Glutamatergic neuron (in vitro differentiated cells): ENCODE data around the gene SMIM1. TPM values are rescaled to one million over a fixed set of nuclear protein-coding genes. Genes with fewer than 3 reads are reported as not detected.

Experiments
- DNase-seq: peaks from one replicate; pipeline ENCODE4 v3.0.0; 2022
- H3K27ac Mint-ChIP-seq: one replicate; pipeline ENCODE4 v1.8.0; 2020; ENCODE audit warnings: mild to moderate bottlenecking, mixed read lengths, inconsistent platforms; ENCODE audit not compliant: unreplicated experiment
- H3K27me3 Mint-ChIP-seq: one replicate; pipeline ENCODE4 v1.8.0; 2020; ENCODE audit warnings: mild to moderate bottlenecking, moderate library complexity, mixed read lengths, inconsistent platforms; ENCODE audit not compliant: unreplicated experiment
- H3K36me3 Mint-ChIP-seq: one replicate; pipeline ENCODE4 v1.8.0; 2020; ENCODE audit warnings: mild to moderate bottlenecking, mixed read lengths, inconsistent platforms; ENCODE audit not compliant: unreplicated experiment
- H3K4me1 Mint-ChIP-seq: one replicate; pipeline ENCODE4 v1.8.0; 2020; ENCODE audit warnings: mild to moderate bottlenecking, low read depth, mixed read lengths, inconsistent platforms; ENCODE audit not compliant: unreplicated experiment
- H3K4me3 Mint-ChIP-seq: one replicate; pipeline ENCODE4 v1.8.0; 2020; ENCODE audit warnings: mild to moderate bottlenecking, mixed read lengths, inconsistent platforms; ENCODE audit not compliant: unreplicated experiment
- H3K9me3 Mint-ChIP-seq: one replicate; pipeline ENCODE4 v1.8.0; 2020; ENCODE audit warnings: mild to moderate bottlenecking, moderate library complexity, mixed read lengths, inconsistent platforms; ENCODE audit not compliant: unreplicated experiment
- total RNA-seq: library from RNA; stranded (reverse); fragmentation: NEBNext Ultra II Directional; extraction: Animal tissue kit (Norgen Biotek cat#: 25700); gene quantifications from one replicate; pipeline ENCODE4 v1.2.1, GENCODE V29; 2021; ENCODE audit not compliant: unreplicated experiment
- TF ChIP-seq, protein P1 (sequence below): fragments of 200-600 bp; sonication (generic); IDR thresholded peaks from one replicate; pipeline ENCODE4 v1.5.0; 2021; ENCODE audit not compliant: partially characterized antibody, unreplicated experiment

SMIM1 gene
- total RNA-seq, 1 donor from 2014 or later = 7.5 TPM

DNA sequence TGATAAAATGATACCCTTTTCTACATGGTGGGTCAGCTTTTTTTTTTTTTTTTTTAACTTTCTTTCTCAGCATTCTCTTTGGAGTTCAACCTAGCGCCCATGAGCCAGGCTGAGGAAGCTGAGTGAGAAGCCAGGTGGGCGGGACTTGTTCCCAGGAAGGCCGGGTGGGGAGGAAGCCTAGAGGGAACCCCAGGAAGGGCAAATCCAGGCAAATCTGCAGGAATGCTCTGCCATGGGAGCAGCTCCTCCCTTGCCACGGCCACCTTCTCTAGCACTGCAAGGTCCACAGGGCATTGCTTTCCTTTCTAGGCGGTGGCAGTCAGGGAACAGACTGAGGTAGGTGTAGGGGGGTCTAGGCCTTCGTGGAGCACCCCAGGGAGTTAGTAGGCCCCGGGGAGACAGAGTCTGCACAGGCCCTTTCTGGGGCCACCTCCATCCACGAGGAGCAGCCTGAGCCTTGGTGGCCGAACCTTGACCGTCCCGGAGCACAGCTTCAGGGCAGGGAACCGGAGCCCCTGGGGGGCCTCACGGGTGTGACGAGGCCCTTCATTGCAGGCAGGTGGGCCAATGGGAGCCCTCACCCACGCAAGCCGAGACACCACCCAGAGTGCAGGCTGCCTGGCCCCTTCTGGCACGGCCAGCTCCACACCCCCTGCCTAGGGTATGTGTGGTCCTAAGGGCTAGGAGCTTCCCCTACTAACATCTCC lies 38.5 kb upstream of the SMIM1 start:
- Mint-ChIP-seq H3K36me3 (no peaks in the 10 kb centered on the region), H3K27me3 (peaks cover 15% of the 10 kb centered on the region), H3K4me3 (no peak overlapping the region), H3K9me3 (peaks cover 7% of the 10 kb centered on the region), H3K4me1 (peaks cover 34% of the 10 kb centered on the region), H3K27ac (peak overlapping the region; percentile 48)
- no peak for DNase-seq
- TF ChIP-seq, protein P1, sequence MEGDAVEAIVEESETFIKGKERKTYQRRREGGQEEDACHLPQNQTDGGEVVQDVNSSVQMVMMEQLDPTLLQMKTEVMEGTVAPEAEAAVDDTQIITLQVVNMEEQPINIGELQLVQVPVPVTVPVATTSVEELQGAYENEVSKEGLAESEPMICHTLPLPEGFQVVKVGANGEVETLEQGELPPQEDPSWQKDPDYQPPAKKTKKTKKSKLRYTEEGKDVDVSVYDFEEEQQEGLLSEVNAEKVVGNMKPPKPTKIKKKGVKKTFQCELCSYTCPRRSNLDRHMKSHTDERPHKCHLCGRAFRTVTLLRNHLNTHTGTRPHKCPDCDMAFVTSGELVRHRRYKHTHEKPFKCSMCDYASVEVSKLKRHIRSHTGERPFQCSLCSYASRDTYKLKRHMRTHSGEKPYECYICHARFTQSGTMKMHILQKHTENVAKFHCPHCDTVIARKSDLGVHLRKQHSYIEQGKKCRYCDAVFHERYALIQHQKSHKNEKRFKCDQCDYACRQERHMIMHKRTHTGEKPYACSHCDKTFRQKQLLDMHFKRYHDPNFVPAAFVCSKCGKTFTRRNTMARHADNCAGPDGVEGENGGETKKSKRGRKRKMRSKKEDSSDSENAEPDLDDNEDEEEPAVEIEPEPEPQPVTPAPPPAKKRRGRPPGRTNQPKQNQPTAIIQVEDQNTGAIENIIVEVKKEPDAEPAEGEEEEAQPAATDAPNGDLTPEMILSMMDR = no peak

DNA sequence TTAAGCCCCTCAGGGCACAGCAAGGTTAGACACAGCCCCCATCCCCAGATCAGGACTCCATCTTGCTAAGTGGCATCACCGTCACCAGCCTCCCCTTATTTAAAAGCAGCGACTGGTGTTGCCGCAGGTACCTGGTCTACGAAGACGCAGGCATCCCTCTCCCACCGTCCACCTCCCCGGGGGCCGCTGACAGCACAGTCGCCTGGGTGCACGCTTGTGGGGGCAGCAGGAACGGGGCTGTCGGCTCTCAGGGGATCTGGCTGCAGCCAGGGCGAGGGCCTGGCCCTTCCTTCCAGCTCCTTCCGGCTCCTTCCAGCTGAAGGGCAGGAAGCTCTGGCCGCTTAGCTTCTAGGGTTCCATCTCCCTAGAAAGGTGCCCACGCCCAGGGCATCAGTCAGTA lies 37.9 kb upstream of the SMIM1 start:
- TF ChIP-seq, protein P1 = no peak
- H3K4me3 Mint-ChIP-seq = no peak overlapping the region
- no peak overlapping the region for H3K27ac Mint-ChIP-seq
- peaks cover 32% of the 10 kb centered on the region for H3K4me1 Mint-ChIP-seq
- DNase-seq = no peak
- H3K9me3 Mint-ChIP-seq = peaks cover 7% of the 10 kb centered on the region
- no peaks in the 10 kb centered on the region for H3K36me3 Mint-ChIP-seq
- H3K27me3 Mint-ChIP-seq = peaks cover 13% of the 10 kb centered on the region

DNA sequence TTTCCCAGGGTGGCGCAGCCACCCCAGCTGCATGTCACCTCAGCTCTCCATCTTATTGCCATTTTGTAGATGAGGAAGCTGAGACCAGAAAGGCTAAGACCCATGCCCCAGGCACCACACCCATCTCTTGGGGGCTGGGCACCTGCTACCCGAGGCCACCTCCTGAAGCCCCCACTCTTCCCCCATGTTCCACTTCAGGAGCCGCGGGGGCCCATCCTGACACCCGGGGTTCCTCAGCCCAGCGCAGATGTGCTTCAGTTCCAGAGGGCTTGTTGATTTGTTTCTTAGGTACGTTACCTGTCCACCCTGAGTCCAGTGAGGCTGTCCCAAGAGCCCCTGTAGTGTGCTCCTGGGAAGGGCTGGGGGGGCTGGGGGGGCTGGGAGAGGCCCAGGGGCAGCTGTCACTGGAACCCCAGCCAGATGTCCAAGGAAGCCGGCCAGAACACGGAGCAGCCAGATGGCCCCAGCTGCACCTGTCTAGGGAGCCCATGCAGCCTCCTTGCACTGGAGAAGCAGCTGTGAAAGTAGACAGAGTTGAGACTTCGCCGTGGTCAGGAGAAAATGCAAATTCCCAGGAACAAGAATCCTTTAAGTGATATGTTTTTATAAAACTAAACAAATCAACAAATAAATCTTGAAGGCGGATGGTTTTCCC lies 37.4 kb upstream of the SMIM1 start:
- H3K27me3 Mint-ChIP-seq = peaks cover 13% of the 10 kb centered on the region
- H3K9me3 Mint-ChIP-seq = peaks cover 7% of the 10 kb centered on the region

DNA sequence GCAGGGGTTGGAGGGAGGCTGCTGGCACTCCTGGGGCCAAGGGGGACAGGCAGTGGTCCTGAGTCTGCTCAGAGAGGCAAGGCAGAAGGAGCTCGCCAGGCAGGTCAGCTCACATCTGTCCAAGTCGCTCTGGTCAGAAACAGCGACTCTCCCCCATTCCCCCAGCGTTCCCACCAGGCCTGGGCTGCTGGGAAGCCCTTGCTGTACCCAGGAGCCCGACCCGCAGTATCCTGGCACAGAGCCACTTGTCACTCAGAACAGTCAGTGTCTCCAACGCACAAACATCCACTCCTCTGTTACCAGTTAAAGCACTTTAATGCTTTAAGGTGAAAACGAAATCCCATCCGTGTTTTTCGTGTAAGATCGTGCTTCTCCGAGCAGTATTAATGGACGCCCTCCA lies 36.9 kb upstream of the SMIM1 start:
- Mint-ChIP-seq H3K27ac (peak overlapping the region; percentile 86), H3K27me3 (peaks cover 13% of the 10 kb centered on the region), H3K9me3 (peaks cover 7% of the 10 kb centered on the region), H3K4me1 (peaks cover 32% of the 10 kb centered on the region), H3K36me3 (no peaks in the 10 kb centered on the region), H3K4me3 (peak overlapping the region; percentile 25)
- TF ChIP-seq, protein P1 = no peak
- no peak for DNase-seq

More for the DNA sequence above, 37.4 kb upstream of the SMIM1 start:
- TF ChIP-seq, protein P1 = no peak
- H3K4me3 Mint-ChIP-seq = peak overlapping the region; percentile 25
- peak; percentile 60 for DNase-seq
- peak overlapping the region; percentile 86 for H3K27ac Mint-ChIP-seq
- H3K36me3 Mint-ChIP-seq = no peaks in the 10 kb centered on the region
- peaks cover 32% of the 10 kb centered on the region for H3K4me1 Mint-ChIP-seq

DNA sequence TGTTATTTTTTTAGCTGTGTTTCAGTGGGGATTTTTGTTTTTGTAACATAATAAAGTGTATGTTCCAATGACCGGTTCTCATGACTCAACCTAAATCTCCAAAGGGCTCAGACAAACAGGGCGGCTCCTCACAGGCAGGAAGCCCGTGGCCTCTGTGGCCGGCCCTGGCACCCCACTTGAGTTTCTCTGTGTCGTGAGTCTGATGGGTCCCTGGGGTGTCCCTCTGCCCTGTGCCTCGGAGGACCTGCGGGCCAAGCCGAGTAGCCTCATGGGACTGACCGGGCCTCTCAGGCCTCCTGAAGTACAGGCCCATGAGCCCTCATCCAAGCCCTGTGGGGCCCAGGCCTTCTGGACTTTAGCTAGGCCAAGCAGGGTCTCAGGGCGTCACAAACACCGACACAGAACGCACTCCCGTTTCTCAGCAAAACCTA lies 36.4 kb upstream of the SMIM1 start:
- Mint-ChIP-seq H3K36me3 (no peaks in the 10 kb centered on the region), H3K4me3 (peak overlapping the region; percentile 7)
- TF ChIP-seq, protein P1 = no peak

More for the DNA sequence above, 36.4 kb upstream of the SMIM1 start:
- Mint-ChIP-seq H3K9me3 (peaks cover 6% of the 10 kb centered on the region), H3K27ac (peak overlapping the region; percentile 86), H3K27me3 (peaks cover 13% of the 10 kb centered on the region), H3K4me1 (peaks cover 28% of the 10 kb centered on the region)
- DNase-seq = no peak
